GF-D8 (cell line): ENCODE results near the gene ELMO1.
A peak's percentile ranks its signal among the peaks of the same experiment; 100 is the strongest.

ENCODE experiments used
- DNase-seq: peaks from one replicate; lab custom pipeline; 2025; lab: John Stamatoyannopoulos, UW

ELMO1 gene

DNA sequence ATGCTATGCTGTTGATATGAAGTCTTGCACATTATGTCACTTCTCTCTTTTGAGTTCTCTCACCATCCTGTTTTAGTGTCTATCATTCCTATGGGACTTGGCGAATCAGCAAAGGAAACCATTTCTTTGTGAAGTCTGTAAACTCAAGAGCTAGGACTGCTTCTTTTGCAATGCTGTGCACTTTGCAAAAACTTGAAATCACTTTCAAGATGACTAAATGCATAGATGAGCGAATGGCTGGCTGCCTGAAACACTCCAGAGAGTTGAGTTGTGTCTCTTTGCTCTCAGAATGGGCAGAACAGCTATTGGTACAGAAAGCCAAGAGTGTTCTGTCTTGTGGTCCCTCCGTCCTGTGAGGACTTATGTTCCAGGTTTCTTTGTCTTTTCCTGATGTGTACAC, 18.3 kb upstream of the ELMO1 start:
- DNase-seq, result no peak

DNA sequence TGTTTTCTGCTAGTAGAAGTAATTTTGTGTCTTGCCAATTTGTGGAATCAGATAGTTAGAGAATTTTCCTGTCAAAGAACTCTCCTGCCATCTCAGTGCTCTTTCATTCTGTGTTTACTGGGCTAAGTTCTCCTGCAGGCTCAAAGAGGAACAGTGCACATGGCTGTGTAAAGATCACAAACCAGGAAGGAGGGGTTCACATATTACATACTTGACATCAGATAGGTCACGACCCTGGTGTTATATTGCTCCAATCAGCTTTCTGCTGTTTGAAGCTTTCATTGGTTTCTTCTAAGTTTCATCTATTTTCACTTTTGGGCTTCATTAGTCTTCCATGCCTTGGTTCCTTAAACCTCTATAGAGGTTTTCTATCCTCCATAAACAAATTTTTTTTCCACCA, 13.5 kb upstream of the ELMO1 start:
- DNase-seq, result no peak

DNA sequence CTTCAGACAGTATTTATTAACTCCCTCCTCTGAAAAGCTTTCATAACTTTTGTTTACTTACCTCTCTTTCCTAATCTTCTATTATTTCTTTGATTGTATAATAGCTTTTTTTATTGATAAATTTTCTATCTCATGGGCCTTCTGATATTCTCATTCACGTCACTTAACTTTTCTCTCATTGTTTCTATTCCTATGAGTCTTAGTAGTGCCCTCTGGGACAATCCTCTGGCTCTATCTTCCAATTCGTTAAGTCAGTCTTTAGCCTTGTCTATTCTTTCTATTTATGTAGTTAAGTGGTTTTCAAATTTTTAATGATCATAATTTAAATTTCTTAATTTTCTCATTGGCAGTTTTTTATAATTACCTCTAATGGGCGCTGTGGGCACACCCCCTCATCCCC, 6.4 kb upstream of the ELMO1 start:
- DNase-seq, result no peak

DNA sequence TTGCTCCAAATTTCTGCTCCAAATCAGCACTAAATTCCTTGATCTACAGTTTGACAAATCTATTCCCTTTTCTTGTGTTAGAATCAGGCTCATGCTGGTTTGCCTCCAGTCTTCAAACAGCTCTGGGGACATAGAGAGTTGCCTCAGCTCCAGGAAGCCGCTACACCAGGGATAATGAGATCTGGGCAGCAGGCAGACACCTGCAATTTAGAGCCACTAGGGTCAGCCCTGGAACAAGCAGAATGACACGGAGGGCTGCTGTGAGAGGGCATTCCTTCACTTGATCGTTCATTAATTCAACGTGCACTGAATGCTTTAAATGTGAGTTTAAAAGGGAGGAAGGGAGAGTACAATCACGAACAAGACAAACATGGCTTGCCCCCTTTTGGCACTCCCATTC, 3.7 kb upstream of the ELMO1 start:
- no peak for DNase-seq

DNA sequence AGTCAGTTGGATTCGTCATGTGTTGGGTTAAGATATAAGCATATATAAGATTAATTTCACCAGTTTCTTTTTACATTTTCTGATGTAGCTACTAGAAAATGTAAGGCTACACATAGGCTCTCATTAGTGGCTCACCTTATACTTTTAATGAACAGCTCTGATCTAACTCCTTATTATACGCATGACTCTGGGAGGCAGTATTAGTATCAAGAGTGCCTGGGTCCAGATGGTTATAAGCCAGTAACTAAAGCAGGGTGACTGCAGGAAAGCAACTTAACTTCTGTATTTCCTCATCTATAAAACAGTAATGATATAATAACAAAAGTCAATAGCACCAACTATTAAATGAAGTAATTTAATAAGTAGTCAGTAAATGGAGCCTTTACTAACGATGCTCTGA, 1.4 kb upstream of the ELMO1 start:
- DNase-seq, result no peak

DNA sequence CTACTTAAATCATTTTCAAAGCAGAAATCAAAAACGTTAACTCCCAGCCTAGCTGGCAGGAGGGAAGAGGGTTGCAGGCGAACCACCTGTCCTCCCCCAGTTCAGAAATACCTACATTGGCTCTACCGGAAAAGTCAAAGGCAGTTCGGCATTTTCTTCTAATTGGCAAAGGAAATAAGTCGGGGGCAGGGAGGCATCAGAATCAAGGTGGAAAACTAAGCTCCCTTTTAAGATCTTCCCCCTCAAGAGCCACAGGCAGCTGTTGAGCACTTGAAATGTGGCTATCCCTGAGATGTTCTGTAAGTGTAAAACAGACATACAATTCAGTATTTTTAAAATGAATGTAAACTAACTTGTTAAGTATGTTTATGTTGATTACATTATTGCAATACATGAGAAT, 957 bp upstream of the ELMO1 start:
- DNase-seq, result no peak

DNA sequence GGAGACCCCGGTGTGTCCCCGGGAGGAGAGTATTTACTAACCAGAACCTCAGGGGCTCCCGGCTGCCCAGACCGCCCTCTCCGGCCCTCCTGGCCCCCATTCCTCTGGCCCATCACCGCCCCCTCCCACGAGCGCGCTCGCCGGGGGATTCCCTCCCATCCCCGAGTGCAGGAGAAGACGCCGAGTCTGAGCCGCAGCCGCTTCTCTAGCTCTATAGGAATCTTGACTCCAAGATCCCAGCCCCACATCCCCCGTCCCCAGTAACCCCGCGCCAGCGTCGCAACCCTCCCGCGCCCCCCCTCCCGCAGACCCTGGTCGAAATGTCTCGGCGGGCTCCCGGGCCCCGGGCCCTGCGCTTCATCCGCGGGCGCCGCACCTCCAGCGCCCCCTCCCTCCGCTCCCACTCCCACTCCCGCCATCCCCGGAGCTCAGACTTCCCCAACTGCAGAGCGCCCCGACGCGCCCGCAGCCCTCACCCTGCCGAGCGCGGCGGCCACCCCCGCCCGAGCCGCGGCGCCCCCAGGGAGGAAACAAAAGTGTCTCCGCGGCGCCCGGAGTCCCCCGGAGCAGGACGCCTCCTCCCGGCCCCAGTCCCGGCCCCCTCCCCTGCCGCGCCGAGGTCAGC, 541 bp downstream of the ELMO1 start:
- DNase-seq, result no peak

DNA sequence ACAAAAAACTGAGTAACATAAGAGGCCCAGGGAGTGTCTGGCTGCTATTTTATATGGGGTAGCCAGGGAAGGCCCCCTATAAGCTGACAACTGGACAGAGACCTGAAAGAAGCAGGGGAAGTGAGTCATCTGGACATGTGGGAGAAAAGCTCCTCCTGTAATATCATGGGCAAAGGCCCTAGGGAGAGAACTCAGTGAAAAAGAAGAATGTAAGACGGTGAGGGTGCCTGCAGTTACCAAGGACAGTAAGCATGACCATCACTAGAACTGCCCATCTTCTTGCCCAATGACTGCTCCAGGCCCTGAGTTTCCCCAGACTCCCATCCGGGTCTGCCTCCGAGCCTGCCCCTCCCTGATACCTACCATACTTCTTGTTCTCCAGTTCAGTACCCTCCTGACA, 2.3 kb downstream of the ELMO1 start:
- no peak for DNase-seq

DNA sequence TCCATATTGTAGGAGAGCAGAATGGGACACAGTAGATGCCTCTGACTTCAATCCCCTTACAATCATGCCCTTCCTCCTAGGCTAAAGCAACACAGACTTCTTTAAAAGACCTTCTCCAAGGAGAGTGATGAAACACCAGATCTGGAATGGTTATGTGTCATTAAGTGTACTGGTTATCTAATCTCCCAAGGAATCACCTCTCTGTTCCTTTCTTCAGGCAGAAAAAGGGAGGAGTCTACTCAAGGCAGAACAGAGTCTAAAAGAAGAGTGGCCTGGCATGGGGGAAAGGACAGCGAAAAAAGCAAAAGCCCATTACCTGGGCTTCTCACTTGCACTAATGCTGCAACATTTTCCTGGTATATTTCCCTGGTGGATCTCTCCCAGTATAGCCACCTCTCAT, 2.9 kb downstream of the ELMO1 start:
- DNase-seq, result no peak

DNA sequence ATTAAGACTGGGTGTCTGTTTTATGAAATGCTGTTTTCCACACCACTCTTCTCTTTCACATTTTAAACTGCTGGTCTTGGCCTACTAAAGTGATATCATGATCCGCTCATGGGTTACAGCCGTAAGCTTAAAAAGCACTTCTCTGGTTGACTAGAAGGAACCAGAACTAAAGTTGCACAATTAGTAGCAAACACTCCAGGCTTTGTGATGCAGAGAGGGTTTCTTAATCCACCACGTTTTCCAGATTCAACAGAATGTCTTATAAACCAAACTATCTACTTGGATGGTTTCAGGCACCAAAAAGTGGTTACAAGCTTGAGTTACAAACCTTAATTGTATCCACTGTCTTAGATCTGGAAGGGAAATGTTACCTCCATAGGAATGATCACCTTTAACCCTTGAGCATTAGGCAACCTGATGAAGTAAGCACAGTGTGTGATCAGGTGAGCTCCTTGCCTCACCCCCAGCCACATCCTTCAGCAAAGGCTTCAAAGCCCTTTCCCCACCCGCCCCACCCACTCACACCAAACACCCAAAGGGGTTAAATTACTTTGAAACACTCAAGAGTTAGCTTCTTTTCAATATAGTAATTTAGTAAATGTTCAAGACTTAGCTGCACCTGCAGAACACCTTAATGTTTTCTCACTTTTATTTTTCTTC, 3.5 kb downstream of the ELMO1 start:
- DNase-seq, result peak; percentile 52

DNA sequence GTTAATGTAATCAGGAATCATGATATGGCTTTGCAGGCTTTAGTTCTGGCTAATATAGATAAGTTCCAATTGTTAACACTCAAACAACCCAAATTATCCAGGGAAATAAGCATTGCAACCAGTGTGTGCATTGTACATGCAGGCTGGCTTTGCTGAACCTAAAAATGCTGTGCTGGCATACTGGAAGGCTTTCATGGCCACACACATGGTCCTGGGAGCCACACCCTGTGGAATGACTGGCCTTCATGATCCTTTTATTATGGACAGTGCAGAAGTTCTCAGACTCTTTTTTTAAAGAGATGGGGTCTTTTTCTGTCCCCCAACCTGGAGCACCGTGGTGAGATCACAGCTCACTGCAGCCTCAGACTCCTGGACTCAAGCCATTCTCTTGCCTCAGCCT, 5.0 kb downstream of the ELMO1 start:
- DNase-seq, result no peak

DNA sequence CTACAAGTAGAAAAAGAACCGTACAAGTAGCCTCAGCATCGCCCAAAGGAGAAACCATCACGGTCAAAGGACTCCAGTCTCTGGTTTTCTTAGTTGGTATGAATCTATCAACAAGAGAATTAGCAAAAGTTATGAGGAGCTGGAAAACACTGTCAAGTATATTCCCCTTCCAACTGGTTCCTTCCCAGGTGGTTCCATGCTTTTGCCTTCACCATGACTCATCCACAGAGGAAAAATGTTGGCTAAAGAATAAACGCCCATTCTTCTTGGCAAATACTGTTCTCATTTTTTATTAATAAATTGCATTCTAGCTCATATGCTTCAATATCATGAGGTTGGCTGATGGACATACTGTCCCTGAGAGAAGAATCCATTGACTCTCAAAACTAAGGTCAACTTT, 6.4 kb downstream of the ELMO1 start:
- DNase-seq, result no peak

DNA sequence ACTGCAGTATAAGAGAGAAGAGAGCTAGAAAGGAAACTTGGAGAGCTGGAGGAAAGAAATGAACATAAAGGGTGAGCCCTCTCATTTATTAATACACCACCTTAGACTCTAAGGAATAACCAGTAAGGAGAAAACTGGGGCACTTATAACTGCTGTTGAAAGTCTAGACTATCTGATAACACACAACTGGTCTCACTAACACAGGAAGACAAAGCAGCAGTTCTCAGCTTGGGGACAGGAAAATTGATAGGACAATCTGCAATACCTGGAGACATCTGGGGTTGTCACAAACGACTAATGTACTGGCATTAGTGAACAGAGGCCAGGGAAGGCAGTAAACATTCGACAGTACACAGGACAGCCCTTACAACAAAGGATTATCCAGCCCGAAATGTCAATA, 6.8 kb downstream of the ELMO1 start:
- no peak for DNase-seq

DNA sequence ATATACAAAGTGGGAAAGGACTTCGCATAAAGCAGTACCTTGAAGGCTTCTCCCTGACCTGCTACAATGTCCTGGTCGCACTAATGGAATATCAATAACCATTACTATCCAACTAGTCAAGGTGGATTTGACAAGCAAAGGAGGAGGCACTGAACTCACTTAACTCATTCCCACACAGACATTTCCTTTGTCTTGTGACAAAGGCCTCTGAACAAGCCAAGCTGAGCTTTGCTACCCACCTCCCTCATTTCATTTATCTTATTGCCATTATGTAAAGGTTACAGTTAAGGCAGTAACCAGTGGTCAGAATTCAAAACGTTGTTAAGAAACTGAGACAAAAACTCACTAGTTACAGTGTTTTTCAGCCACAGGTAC, 7.3 kb downstream of the ELMO1 start:
- peak; percentile 62 for DNase-seq

DNA sequence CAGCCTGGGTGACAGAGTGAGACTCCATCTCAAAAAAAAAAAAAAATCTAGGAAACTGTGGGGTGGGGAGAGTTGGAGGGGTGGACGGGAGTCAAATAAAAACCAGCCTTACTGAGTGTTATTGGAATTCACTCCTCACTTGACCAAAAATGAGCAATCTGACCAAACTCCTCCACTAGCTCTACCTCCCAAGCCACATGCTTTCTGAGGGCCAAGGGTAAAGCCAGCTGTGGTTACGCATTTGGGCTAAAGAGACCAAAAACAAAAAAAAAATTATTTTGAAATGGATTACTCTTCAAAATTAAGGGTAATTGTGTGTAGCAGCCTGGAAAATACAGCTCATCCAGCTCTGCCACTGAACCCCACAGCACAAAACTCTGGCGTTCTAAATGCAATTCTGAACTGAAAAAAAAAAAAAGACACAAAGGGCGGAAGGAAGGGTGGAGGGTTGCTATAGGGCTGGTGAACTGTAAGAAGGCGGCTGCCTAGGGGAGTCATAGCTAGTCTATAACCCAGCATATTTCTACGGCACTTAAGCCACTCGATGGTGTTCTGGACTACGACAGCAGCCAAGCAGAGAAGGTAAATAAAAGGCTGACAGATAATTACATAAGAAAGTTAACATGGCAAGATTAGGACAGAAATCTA, 7.8 kb downstream of the ELMO1 start:
- peak; percentile 69 for DNase-seq

DNA sequence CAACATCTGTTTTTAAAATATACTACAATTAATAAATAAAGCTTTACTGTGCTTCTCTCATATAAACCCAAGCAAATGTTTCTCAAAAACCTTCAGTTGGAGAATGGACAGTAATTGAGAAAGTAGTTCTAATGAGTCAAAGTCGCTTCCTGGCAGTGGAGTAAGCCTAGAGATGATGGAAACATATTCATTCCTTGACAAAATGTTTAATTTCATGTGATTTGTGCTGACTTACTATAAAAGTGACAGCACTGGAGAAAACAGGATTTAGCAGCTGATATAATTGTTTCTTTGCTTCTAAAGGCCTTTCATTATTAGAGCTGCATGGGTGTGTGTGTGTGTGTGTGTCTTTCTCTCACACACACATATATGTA, 9.0 kb downstream of the ELMO1 start:
- DNase-seq, result no peak

DNA sequence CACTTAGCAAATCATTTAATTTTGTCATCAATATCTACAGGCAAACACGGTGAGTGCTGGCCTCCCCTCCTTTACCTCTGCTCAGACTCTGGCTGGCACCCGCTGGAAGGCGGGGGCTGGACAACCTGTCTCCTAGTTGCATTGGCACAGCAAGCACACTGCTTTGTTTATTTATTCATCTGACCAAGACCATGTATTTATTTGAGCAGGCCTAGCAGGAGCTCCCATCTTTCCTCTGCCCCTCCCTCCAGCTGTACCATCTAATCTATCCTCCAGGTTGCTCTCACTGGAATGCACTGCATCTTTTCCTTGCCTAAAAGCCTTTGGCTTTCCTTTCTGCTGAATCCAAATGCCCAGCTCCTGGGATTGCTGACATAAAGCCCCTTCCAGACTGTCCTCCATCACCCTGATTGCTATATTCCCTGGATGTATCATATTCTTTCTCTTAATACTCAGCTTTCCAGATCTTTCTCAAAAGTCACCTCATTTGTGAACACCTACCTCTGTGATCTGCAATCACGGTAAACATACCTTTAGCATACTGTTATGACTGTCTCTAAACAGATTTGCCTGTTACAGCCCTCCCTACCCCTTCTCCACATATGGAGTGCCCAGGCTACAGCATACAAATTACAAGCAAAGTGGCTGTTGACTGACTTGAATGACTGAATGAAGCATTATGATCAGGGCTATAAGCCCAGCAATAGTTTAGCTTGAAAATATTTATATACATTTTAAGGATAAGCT, 9.6 kb downstream of the ELMO1 start:
- no peak for DNase-seq

DNA sequence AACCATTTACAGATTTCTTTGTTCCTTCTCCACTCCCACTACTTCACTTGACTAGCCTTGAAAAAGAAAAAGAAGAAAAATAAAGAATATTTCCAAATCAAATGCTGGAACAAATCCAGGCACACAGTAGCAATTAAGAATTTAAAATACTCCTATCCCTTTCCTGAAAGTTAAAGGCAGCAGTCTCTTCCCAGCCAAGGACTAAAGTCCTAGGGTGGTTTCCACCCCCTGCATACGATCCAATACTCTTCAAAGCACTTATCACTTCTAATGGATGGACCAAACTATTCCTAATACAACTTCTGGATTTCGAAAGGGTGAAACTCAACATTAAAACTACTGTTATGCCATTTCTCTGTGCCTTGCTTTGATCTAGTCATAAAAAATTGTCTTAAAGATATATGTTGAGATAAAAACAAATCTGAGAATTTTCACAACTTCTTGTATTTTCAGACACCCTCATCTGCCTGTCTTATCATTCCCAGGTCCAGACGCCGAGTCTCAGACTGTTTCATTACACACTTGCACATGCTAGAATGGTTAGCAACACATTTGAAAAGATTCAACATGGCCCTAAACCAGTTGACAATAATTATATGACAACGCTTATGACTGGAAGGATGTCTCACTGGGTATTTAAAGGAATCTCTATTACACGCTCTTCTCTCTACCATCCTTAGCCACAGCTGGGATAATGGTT, 13.4 kb downstream of the ELMO1 start:
- no peak for DNase-seq

DNA sequence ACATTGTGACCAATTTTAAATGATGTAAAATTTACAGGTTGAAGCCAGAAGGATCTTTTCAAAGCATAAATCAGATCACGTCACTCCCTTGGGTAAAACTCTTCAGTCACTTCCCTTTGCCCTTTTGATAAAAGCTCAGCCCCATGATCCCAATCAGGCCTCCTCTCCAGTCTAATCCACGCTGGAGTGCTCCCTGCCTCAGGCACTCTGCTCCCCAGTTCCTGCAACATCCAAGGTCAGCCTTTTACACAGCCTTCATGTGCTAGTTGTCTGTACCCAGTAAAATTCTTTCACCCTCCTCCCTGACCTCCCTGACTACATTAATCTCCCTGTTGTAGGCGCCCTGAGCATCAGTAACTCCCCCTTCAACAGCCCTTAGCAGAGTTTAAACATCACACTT, 14.1 kb downstream of the ELMO1 start:
- no peak for DNase-seq

DNA sequence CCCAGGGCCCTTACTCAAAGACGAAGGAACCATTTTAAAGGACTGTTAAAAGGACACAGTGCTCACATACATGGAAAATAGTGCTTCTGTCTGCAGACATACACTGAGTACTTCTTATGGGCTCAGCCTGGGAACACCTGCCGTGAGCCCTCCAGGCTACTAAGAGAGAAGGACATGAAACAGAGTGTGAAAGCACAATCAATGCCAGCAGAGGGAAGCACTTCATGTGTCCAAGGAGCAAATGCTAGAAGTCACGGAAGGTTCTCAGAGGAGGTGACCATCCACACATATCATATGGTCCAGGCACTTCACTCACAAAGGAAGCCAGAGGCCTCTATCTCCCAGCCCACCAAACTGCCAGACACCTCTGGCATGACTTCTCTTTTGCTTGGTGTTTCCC, 15.5 kb downstream of the ELMO1 start:
- DNase-seq, result no peak

DNA sequence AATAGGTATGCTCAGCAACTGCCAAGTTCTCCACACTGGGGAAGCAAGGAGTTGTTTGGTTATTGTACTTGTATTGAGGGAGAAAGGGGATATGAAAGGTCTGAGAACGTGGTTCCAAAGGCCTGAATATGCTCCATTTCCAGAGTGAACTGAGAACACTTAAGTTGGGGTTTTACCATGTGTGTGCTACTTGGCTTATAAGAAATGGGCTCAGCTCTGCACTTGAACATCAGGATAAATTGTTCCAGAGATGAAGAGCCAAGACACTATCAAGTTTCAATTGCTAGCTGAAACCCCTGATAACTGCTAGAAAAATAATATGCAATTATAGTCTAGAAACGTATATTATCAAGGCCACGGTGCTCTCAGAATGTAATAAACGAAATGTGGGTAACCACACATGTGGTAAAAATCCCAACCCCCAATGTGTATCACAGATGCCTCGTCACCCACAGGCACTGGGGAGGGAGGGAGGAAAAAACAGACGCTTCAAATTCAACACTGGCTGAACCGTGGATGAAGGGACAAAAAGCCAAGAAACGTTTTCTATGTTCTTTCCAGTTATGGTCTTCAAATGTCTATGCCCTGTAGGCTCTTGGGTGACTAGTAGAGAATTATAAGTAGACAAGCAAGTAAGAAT, 16.3 kb downstream of the ELMO1 start:
- no peak for DNase-seq

DNA sequence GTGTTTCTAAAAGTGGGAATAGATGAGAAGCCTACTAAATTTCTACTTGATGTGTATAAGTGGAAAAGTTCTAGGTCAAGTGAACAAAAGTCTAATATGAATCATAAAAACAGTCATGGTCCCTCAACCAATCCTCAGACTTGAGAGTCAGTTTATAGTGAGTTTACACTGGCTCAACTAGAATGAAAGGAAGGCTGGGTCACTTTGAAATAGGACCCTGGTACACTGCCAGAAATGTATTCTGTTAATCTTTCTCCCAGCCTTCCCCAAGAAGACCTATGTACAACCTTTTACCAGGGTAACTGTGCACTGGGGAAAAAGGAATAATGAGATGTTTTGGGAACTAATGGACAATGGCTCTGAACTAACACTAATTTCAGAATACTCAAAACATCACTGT, 17.3 kb downstream of the ELMO1 start:
- DNase-seq, result no peak
